ENCODE data around the gene IL4I1.

- TF ChIP-seq CTCF (IDR thresholded peaks at IDR 0.05) (no peak), POLR2A (IDR thresholded peaks at IDR 0.05; ENCODE audit: low read depth) (no peak)
Measured at GRCh38 chr19:49881672-49882394, 14.9 kb downstream of the IL4I1 start.

All from esophagus muscularis mucosa (tissue), 3 donors.